ENCODE measurements around the gene LCN15. TPM values are rescaled to one million over a fixed set of nuclear protein-coding genes. Genes with fewer than 3 reads are reported as not detected.

LCN15 gene
- total RNA-seq, 1 experiment from 2014 or later: not detected

DNA sequence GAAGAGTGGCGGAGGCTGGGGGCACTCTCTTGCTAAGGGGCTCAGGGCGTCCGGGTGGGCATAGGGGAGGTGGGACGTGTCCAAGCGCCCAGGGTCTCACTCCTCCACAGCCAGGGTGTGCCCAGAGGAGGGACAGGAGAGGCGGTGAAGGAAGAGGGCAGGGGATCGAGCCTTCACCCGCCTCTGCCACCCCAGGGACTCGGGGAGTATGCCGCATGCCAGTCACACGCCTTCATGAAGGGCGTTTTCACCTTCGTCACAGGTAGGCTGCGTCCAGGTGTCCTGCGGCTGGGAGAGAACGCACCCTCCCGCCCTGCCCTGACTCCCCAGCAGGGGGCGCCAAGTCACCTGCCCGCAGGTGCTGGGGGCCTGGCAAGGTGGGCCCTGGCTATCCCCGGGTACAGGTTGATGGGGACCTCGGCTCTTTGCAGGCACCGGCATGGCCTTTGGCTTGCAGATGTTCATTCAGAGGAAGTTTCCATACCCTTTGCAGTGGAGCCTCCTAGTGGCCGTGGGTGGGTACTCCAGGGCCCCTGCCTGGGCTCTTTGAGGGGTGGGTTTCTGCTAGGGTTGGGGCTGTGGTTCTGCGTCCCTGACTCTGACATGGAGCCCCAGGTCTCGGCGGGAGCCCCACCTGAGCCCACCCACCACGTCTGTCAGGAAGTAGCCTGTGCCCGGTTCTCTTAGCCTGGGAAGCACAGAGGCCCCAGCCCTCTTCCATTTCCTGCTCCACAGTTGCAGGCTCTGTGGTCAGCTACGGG lies 27.4 kb upstream of the LCN15 start:
- H3K9me3 ChIP-seq (ENCODE audit: low read length): no peaks in the 10 kb centered on the region
- TF ChIP-seq EZH2phosphoT487 (IDR thresholded peaks at IDR 0.05; ENCODE audit: borderline replicate concordance, low read length): no peak
- no peak for TF ChIP-seq EZH2 (IDR thresholded peaks at IDR 0.05; ENCODE audit: low read length, unreplicated experiment)
- TF ChIP-seq CTCF (conservative IDR thresholded peaks at IDR 0.05; ENCODE audit: low read depth, low read length): peak; percentile 95
- H3K27ac ChIP-seq (ENCODE audit: low read length): peak overlapping the region; percentile 79
- peak; percentile 34 for ATAC-seq
- ChIA-PET POLR2A (ENCODE audit: unreplicated experiment) (no interaction called here), CTCF (no interaction called here)
- TSS peak; percentile 54 for BruUV-seq (replicated peaks)
- no peaks in the 10 kb centered on the region for H4K20me1 ChIP-seq (ENCODE audit: low read length)
- peaks cover 22% of the 10 kb centered on the region for H3K4me1 ChIP-seq (ENCODE audit: insufficient read depth, low read length)
- intact Hi-C loops (cut with micrococcal nuclease): loop anchor here (1.0 kb wide), 1 partner anchor 9 kb away; no protein-coding TSS in a partner anchor
- no peaks in the 10 kb centered on the region for H3K27me3 ChIP-seq (ENCODE audit: low read length)
- H3K9ac ChIP-seq (ENCODE audit: low read length): peak overlapping the region; percentile 92
- H3F3A ChIP-seq (ENCODE audit: low read length, unreplicated experiment): no peaks in the 10 kb centered on the region
- peaks cover 2% of the 10 kb centered on the region; the same call in 1 of the 2 replicates for H3K36me3 ChIP-seq (ENCODE audit: low read depth, low read length)
- peak overlapping the region; percentile 54; the same call in 1 of the 2 replicates for H2AFZ ChIP-seq (ENCODE audit: low read length)
- DNase-seq: peak; percentile 65
- peaks cover 13% of the 10 kb centered on the region for H3K79me2 ChIP-seq (ENCODE audit: low read length)
- peak overlapping the region; percentile 68 for H3K4me3 ChIP-seq (ENCODE audit: low read length)
- H3K9me2 ChIP-seq (replicated peaks; ENCODE audit: low read length): no peaks in the 10 kb centered on the region
- H3K4me2 ChIP-seq (ENCODE audit: low read length): peak overlapping the region; percentile 89

DNA sequence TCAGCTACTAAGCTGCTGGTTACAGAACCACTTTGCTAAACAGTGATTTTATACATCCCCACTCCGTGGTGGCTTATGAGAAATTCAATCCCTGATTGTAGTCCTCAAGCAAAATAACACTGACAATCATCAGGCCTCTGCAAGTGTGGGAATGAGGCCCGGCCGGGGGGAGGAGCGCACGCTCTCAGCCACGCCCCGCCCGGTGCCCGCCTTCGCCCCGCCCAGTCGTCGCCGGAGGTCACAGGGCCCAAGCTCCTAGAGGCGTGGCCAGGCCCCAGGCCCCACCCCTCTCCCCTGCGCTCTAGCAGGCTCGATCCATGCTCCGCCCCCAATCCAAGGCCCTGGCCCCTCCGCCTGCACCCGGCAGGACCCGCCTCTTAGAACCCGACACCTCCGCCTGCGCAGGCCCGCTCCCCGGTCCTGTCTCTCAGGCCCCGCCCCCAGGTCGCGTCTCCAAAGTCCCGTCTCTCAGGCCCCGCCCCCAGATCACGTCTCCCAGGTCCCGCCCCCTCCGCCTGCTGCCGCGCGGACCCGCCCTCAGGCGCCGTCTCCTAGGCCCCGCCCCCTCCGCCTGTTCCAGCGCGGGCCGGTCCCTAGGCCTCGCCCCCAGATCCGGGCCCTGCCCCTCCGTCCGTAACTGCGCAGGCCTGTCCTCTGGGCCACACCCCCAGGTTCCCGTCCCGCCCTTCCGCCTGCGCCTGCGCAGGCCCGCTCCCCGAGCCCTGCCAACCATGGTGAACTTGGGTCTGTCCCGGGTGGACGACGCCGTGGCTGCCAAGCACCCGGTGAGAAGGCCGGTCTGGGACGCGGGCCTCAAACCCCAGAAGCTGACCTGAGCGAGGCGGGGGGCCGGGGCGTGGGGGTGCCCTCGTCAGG lies 26.6 kb upstream of the LCN15 start, which contains the start of gene TMEM141:
TMEM141 (plus strand) TSS at position 705 of the 876 bp plus-strand sequence; CDS start at position 732, 27 bp downstream.
- peaks cover 22% of the 10 kb centered on the region for H3K4me1 ChIP-seq (ENCODE audit: insufficient read depth, low read length)
- ChIA-PET POLR2A (ENCODE audit: unreplicated experiment) (interaction anchor here (0.6 kb wide), 2 partner anchors 78 to 238 kb away, joined by 4 to 9 read pairs; no protein-coding TSS in a partner anchor), CTCF (interaction anchor here (0.6 kb wide), 1 partner anchor 20 kb away, joined by 3 read pairs; no protein-coding TSS in a partner anchor)
- peaks cover 2% of the 10 kb centered on the region; the same call in 1 of the 2 replicates for H3K36me3 ChIP-seq (ENCODE audit: low read depth, low read length)
- TF ChIP-seq CTCF (conservative IDR thresholded peaks at IDR 0.05; ENCODE audit: low read depth, low read length): no peak
- TF ChIP-seq EZH2 (IDR thresholded peaks at IDR 0.05; ENCODE audit: low read length, unreplicated experiment): no peak
- TF ChIP-seq EZH2phosphoT487 (IDR thresholded peaks at IDR 0.05; ENCODE audit: borderline replicate concordance, low read length): no peak
- intact Hi-C loops (cut with micrococcal nuclease): loop anchor here (1.0 kb wide), 1 partner anchor 9 kb away; no protein-coding TSS in a partner anchor
- no peaks in the 10 kb centered on the region for H4K20me1 ChIP-seq (ENCODE audit: low read length)
- BruUV-seq (replicated peaks): no TSS peak
- ATAC-seq (peak; percentile 88), DNase-seq (peak; percentile 95)
- H3K27ac ChIP-seq (ENCODE audit: low read length): peak within 1 kb of the TSS; percentile 79
- no peaks in the 10 kb centered on the region for H3F3A ChIP-seq (ENCODE audit: low read length, unreplicated experiment)
- peaks cover 13% of the 10 kb centered on the region for H3K79me2 ChIP-seq (ENCODE audit: low read length)
- peak within 1 kb of the TSS; percentile 54; the same call in 1 of the 2 replicates for H2AFZ ChIP-seq (ENCODE audit: low read length)
- peak within 1 kb of the TSS; percentile 92 for H3K9ac ChIP-seq (ENCODE audit: low read length)
- no peaks in the 10 kb centered on the region for H3K9me2 ChIP-seq (replicated peaks; ENCODE audit: low read length)
- H3K4me3 ChIP-seq (ENCODE audit: low read length): peak within 1 kb of the TSS; percentile 68
- H3K4me2 ChIP-seq (ENCODE audit: low read length): peak within 1 kb of the TSS; percentile 89
- no peaks in the 10 kb centered on the region for H3K9me3 ChIP-seq (ENCODE audit: low read length)
- H3K27me3 ChIP-seq (ENCODE audit: low read length): no peaks in the 10 kb centered on the region

Measured in PC-3 (cell line).